Activated T-helper 1 cell treated with Interleukin-2 at 50 U/mL for 16 hours (primary cell): ENCODE results near the gene ALOX12B.
A peak's percentile ranks its signal among the peaks of the same experiment; 100 is the strongest.
"Not testable (repeated sequence)": the region's sequence is repeated elsewhere in the genome, so short reads cannot be mapped to it uniquely, and the experiment has no call there.

Experiments used
- DNase-seq: peaks from one replicate; pipeline ENCODE4 v3.0.0-alpha.2; 2020; ENCODE audit warnings: low read depth

The ALOX12B gene

GRCh38 chr17:8064561-8065019 lies 22.9 kb downstream of the ALOX12B start:
- DNase-seq = no peak

GRCh38 chr17:8063761-8064534 lies 23.6 kb downstream of the ALOX12B start:
- DNase-seq = no peak

GRCh38 chr17:8062807-8063483 lies 24.6 kb downstream of the ALOX12B start:
- DNase-seq = no peak

- DNase-seq = no peak
Measured at GRCh38 chr17:8062435-8062806, 25.1 kb downstream of the ALOX12B start.

GRCh38 chr17:8061851-8062250 lies 25.7 kb downstream of the ALOX12B start:
- not testable (repeated sequence) for DNase-seq

- peak; percentile 28 for DNase-seq
Measured at GRCh38 chr17:8060274-8060673, 27.2 kb downstream of the ALOX12B start.

- DNase-seq = no peak
Measured at GRCh38 chr17:8059131-8059530, 28.4 kb downstream of the ALOX12B start.

GRCh38 chr17:8057691-8058114 lies 29.8 kb downstream of the ALOX12B start:
- no peak for DNase-seq

GRCh38 chr17:8056976-8057625 lies 30.4 kb downstream of the ALOX12B start:
- no peak for DNase-seq

- DNase-seq = no peak
Measured at GRCh38 chr17:8056232-8056975, 31.1 kb downstream of the ALOX12B start.

GRCh38 chr17:8055851-8056231 lies 31.7 kb downstream of the ALOX12B start:
- DNase-seq = no peak

GRCh38 chr17:8053600-8053999 lies 33.9 kb downstream of the ALOX12B start:
- DNase-seq = no peak

- no peak for DNase-seq
Measured at GRCh38 chr17:8052256-8053252, 35.0 kb downstream of the ALOX12B start.

- DNase-seq = no peak
Measured at GRCh38 chr17:8051831-8052230, 35.7 kb downstream of the ALOX12B start.

- DNase-seq = no peak
Measured at GRCh38 chr17:8048736-8049135, 38.8 kb downstream of the ALOX12B start.

- no peak for DNase-seq
Measured at GRCh38 chr17:8048236-8048635, 39.3 kb downstream of the ALOX12B start.

- no peak for DNase-seq
Measured at GRCh38 chr17:8047769-8048110, 39.8 kb downstream of the ALOX12B start.

- DNase-seq = no peak
Measured at GRCh38 chr17:8046929-8047768, 40.4 kb downstream of the ALOX12B start.

GRCh38 chr17:8046306-8046928 lies 41.1 kb downstream of the ALOX12B start:
- DNase-seq = no peak
